ENCODE measurements around the gene GRID1.
A peak's percentile ranks its signal among the peaks of the same experiment; 100 is the strongest.

Gene GRID1

DNA sequence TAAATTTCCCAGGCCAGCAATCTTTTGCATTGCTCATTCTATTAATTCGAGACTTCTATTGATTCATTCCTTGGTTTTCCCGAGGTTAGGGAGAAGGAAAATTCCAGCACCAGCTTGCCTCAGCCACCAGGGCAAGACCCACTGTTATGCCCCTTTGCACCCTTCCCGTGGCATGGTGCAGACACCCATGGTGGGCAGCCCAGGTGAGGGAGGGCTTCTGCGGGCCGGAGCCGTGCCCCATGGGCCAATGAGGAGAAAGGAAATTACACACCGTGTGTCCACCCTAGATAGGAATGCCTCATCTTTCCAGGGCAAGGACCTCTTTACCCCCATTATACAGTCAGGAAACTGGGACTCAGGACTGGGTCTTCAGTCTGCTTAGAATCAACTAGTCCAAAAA lies 4.5 kb upstream of the GRID1 start:
- ATAC-seq (ENCODE audit: low read depth) (no peak), DNase-seq (ENCODE audit: low spot score) (peak; percentile 34)
- Histone ChIP-seq H3K36me3 (ENCODE audit: low read depth) (no peaks in the 10 kb centered on the region), H3K4me1 (ENCODE audit: insufficient read depth, poor library complexity, severe bottlenecking) (no peaks in the 10 kb centered on the region), H3K27ac (ENCODE audit: poor library complexity, severe bottlenecking) (no peak overlapping the region), H3K9me3 (ENCODE audit: severe bottlenecking) (no peaks in the 10 kb centered on the region), H3K4me3 (ENCODE audit: severe bottlenecking) (no peak overlapping the region), H3K27me3 (ENCODE audit: insufficient read depth, poor library complexity, severe bottlenecking) (peaks cover 21% of the 10 kb centered on the region)
- TF ChIP-seq, protein P1, sequence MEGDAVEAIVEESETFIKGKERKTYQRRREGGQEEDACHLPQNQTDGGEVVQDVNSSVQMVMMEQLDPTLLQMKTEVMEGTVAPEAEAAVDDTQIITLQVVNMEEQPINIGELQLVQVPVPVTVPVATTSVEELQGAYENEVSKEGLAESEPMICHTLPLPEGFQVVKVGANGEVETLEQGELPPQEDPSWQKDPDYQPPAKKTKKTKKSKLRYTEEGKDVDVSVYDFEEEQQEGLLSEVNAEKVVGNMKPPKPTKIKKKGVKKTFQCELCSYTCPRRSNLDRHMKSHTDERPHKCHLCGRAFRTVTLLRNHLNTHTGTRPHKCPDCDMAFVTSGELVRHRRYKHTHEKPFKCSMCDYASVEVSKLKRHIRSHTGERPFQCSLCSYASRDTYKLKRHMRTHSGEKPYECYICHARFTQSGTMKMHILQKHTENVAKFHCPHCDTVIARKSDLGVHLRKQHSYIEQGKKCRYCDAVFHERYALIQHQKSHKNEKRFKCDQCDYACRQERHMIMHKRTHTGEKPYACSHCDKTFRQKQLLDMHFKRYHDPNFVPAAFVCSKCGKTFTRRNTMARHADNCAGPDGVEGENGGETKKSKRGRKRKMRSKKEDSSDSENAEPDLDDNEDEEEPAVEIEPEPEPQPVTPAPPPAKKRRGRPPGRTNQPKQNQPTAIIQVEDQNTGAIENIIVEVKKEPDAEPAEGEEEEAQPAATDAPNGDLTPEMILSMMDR (IDR thresholded peaks at IDR 0.05; ENCODE audit: poor library complexity, severe bottlenecking) = no peak

- peaks cover 31% of the 10 kb centered on the region for H3K27me3 ChIP-seq (ENCODE audit: insufficient read depth, poor library complexity, severe bottlenecking)
- H3K4me3 ChIP-seq (ENCODE audit: severe bottlenecking) = no peak overlapping the region
- TF ChIP-seq, protein P1 (IDR thresholded peaks at IDR 0.05; ENCODE audit: poor library complexity, severe bottlenecking) = no peak
- ATAC-seq (ENCODE audit: low read depth) (no peak), DNase-seq (ENCODE audit: low spot score) (no peak)
- H3K4me1 ChIP-seq (ENCODE audit: insufficient read depth, poor library complexity, severe bottlenecking) = no peaks in the 10 kb centered on the region
- no peaks in the 10 kb centered on the region for H3K9me3 ChIP-seq (ENCODE audit: severe bottlenecking)
- H3K36me3 ChIP-seq (ENCODE audit: low read depth) = no peaks in the 10 kb centered on the region
- no peak overlapping the region for H3K27ac ChIP-seq (ENCODE audit: poor library complexity, severe bottlenecking)
These were observed 3.5 kb upstream of the GRID1 start for GRCh38 chr10:86370006-86370585.

GRCh38 chr10:86368987-86369386 lies 2.4 kb upstream of the GRID1 start:
- TF ChIP-seq, protein P1 (IDR thresholded peaks at IDR 0.05; ENCODE audit: poor library complexity, severe bottlenecking) = no peak
- H3K27me3 ChIP-seq (ENCODE audit: insufficient read depth, poor library complexity, severe bottlenecking) = peaks cover 42% of the 10 kb centered on the region
- ATAC-seq (ENCODE audit: low read depth) (no peak), DNase-seq (ENCODE audit: low spot score) (peak; percentile 29)
- H3K4me3 ChIP-seq (ENCODE audit: severe bottlenecking) = no peak overlapping the region
- H3K4me1 ChIP-seq (ENCODE audit: insufficient read depth, poor library complexity, severe bottlenecking) = no peaks in the 10 kb centered on the region
- no peaks in the 10 kb centered on the region for H3K9me3 ChIP-seq (ENCODE audit: severe bottlenecking)
- H3K36me3 ChIP-seq (ENCODE audit: low read depth) = no peaks in the 10 kb centered on the region
- H3K27ac ChIP-seq (ENCODE audit: poor library complexity, severe bottlenecking) = no peak overlapping the region

DNA sequence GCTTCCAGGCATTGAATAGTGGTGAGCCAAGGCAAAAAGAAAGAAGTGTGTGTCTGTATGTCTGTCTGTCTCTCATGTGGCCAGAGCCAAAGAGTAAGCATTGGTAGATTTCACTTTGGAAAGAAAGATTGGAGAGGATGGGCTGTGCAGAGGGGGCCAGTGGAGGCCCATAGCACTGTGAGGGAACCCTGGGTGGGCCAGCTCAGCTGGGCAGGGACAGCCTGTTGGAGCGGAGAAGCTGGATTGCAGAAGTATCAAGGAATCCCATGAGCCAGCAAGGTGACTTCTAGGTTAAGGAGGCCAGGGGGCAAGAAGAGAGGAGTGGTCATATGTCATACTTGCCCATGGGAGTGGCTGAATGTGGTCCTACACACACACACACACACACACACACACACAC lies 1.5 kb upstream of the GRID1 start:
- no peaks in the 10 kb centered on the region for H3K36me3 ChIP-seq (ENCODE audit: low read depth)
- DNase-seq (ENCODE audit: low spot score) (no peak), ATAC-seq (ENCODE audit: low read depth) (no peak)
- no peaks in the 10 kb centered on the region for H3K4me1 ChIP-seq (ENCODE audit: insufficient read depth, poor library complexity, severe bottlenecking)
- peaks cover 51% of the 10 kb centered on the region for H3K27me3 ChIP-seq (ENCODE audit: insufficient read depth, poor library complexity, severe bottlenecking)
- no peak overlapping the region for H3K4me3 ChIP-seq (ENCODE audit: severe bottlenecking)
- H3K9me3 ChIP-seq (ENCODE audit: severe bottlenecking) = no peaks in the 10 kb centered on the region
- no peak overlapping the region for H3K27ac ChIP-seq (ENCODE audit: poor library complexity, severe bottlenecking)
- TF ChIP-seq, protein P1 (IDR thresholded peaks at IDR 0.05; ENCODE audit: poor library complexity, severe bottlenecking) = no peak

GRCh38 chr10:86367152-86367951 lies 757 bp upstream of the GRID1 start:
- peak; percentile 55 for DNase-seq (ENCODE audit: low spot score)
- peak; percentile 4; the same call in 2 of the 3 replicates for ATAC-seq (ENCODE audit: low read depth)
- peaks cover 58% of the 10 kb centered on the region for H3K27me3 ChIP-seq (ENCODE audit: insufficient read depth, poor library complexity, severe bottlenecking)

More at GRCh38 chr10:86367152-86367951, 757 bp upstream of the GRID1 start:
- no peaks in the 10 kb centered on the region for H3K4me1 ChIP-seq (ENCODE audit: insufficient read depth, poor library complexity, severe bottlenecking)
- no peaks in the 10 kb centered on the region for H3K36me3 ChIP-seq (ENCODE audit: low read depth)
- H3K27ac ChIP-seq (ENCODE audit: poor library complexity, severe bottlenecking) = no peak overlapping the region
- H3K9me3 ChIP-seq (ENCODE audit: severe bottlenecking) = no peaks in the 10 kb centered on the region
- TF ChIP-seq, protein P1 (IDR thresholded peaks at IDR 0.05; ENCODE audit: poor library complexity, severe bottlenecking) = no peak
- peak overlapping the region; percentile 35 for H3K4me3 ChIP-seq (ENCODE audit: severe bottlenecking)
